ENCODE results near the gene KICS2. TPM values are rescaled to one million over a fixed set of nuclear protein-coding genes. Genes with fewer than 3 reads are reported as not detected.
"Not testable (repeated sequence)": the region's sequence is repeated elsewhere in the genome, so short reads cannot be mapped to it uniquely, and the experiment has no call there.

KICS2 gene
- total RNA-seq, 2 experiments from 2014 or later, result 12.4 to 14.1 TPM

GRCh38 chr12:64240781-64241180, 18.7 kb upstream of the KICS2 start:
- intact Hi-C loops (cut with micrococcal nuclease), result no loop called here
- Mint-ChIP-seq H3K9me3 (no peaks in the 10 kb centered on the region), H3K4me1 (ENCODE audit: low read depth) (no peaks in the 10 kb centered on the region), H3K4me3 (no peak overlapping the region), H3K36me3 (no peaks in the 10 kb centered on the region), H3K27me3 (no peaks in the 10 kb centered on the region), H3K27ac (no peak overlapping the region)
- DNase-seq, result no peak
- ChIA-PET CTCF (interaction anchor here (0.6 to 0.9 kb wide), 2 partner anchors 16 to 445 kb away, joined by 3 read pairs; no protein-coding TSS in a partner anchor), POLR2A (no interaction called here)

DNA sequence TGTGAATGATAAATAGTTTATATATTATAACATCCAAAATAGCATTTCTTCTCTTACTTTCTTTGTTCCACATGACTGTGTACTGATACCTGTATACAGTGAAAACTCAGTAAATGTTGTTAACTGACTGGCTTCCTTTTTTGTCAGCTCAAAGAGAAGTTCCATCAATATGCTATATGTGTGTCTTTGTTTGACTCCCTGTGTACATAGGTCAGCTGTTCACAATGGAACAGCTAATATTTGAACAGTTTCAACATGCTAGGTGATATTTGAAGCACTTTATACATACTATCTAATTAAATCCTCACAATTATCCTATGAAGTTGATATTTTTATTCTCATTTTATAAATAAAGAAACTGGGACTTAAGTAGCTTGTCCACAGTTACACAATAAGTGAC, 15.3 kb upstream of the KICS2 start:
- Mint-ChIP-seq H3K27ac (no peak overlapping the region), H3K36me3 (no peaks in the 10 kb centered on the region), H3K27me3 (peaks cover 4% of the 10 kb centered on the region), H3K9me3 (no peaks in the 10 kb centered on the region), H3K4me1 (ENCODE audit: low read depth) (no peaks in the 10 kb centered on the region), H3K4me3 (no peak overlapping the region)
- no peak for DNase-seq
- intact Hi-C loops (cut with micrococcal nuclease), result no loop called here
- ChIA-PET CTCF (interaction anchor here (0.8 to 1.0 kb wide), 2 partner anchors 8 to 19 kb away, joined by 3 to 4 read pairs; no protein-coding TSS in a partner anchor), POLR2A (no interaction called here)

GRCh38 chr12:64236549-64236948, 14.5 kb upstream of the KICS2 start:
- CTCF ChIA-PET, result interaction anchor here (1.0 kb wide), 1 partner anchor 9 kb away, joined by 3 read pairs; no protein-coding TSS in a partner anchor
- Mint-ChIP-seq H3K4me1 (ENCODE audit: low read depth) (no peaks in the 10 kb centered on the region), H3K9me3 (no peaks in the 10 kb centered on the region), H3K27me3 (peaks cover 6% of the 10 kb centered on the region), H3K27ac (no peak overlapping the region), H3K4me3 (no peak overlapping the region), H3K36me3 (no peaks in the 10 kb centered on the region)
- DNase-seq, result no peak
- intact Hi-C loops (cut with micrococcal nuclease), result no loop called here
- POLR2A ChIA-PET, result no interaction called here

GRCh38 chr12:64232196-64232595, 10.1 kb upstream of the KICS2 start:
- H3K36me3 Mint-ChIP-seq, result no peaks in the 10 kb centered on the region
- no peak for DNase-seq
- H3K4me1 Mint-ChIP-seq (ENCODE audit: low read depth), result no peaks in the 10 kb centered on the region
- POLR2A ChIA-PET, result no interaction called here
- no peak overlapping the region for H3K4me3 Mint-ChIP-seq
- H3K27me3 Mint-ChIP-seq, result peaks cover 6% of the 10 kb centered on the region
- CTCF ChIA-PET, result no interaction called here
- intact Hi-C loops (cut with micrococcal nuclease), result no loop called here
- no peak overlapping the region for H3K27ac Mint-ChIP-seq
- H3K9me3 Mint-ChIP-seq, result no peaks in the 10 kb centered on the region

DNA sequence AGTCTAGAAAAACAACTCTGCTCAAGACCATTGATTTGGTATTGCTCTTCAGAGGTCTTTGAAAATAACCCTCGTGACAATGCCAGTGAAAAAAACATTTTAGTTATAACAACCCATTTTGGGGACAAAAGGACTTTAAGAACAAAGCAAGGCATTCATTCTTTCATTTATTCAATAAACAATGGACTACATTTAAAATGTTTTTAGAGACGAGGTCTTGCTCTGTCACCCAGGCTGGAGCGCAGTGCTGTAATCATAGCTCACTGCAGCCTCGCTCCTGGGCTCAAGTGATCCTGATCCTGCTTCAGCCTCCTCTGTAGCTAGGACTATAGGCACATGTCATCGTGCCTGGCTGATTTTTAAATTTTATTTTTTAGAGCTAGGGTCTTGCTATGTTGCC, 7.7 kb upstream of the KICS2 start:
- peaks cover 8% of the 10 kb centered on the region for H3K27me3 Mint-ChIP-seq

GRCh38 chr12:64229240-64229639, 7.1 kb upstream of the KICS2 start:
- ChIA-PET CTCF (no interaction called here), POLR2A (no interaction called here)
- Mint-ChIP-seq H3K4me3 (no peak overlapping the region), H3K36me3 (no peaks in the 10 kb centered on the region), H3K27ac (no peak overlapping the region), H3K9me3 (no peaks in the 10 kb centered on the region), H3K27me3 (peaks cover 6% of the 10 kb centered on the region), H3K4me1 (ENCODE audit: low read depth) (no peaks in the 10 kb centered on the region)
- intact Hi-C loops (cut with micrococcal nuclease), result no loop called here
- DNase-seq, result no peak

More for the DNA sequence above, 7.7 kb upstream of the KICS2 start:
- H3K9me3 Mint-ChIP-seq, result no peaks in the 10 kb centered on the region
- intact Hi-C loops (cut with micrococcal nuclease), result no loop called here
- no peak for DNase-seq
- no peak overlapping the region for H3K27ac Mint-ChIP-seq
- H3K4me3 Mint-ChIP-seq, result no peak overlapping the region
- ChIA-PET CTCF (no interaction called here), POLR2A (no interaction called here)
- no peaks in the 10 kb centered on the region for H3K4me1 Mint-ChIP-seq (ENCODE audit: low read depth)
- no peaks in the 10 kb centered on the region for H3K36me3 Mint-ChIP-seq

DNA sequence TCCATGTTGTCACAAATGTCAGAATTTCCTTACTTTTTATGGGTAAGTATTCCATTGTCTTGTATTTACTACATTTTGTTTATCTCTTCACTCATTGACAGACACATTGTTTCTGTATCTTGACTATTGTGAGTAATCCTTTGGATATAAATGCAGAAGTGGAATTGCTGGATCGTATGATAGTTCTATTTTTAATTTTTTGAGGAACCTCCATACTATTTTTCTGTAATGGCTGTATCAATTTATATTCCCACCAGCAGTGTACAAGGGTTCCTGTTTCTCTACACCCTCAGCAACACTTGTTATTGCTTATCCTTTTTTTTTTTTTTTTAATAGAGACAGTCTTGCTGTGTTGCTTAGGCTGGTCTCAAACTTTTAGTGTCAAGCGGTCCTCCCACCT, 3.5 kb upstream of the KICS2 start:
- DNase-seq, result no peak
- Mint-ChIP-seq H3K36me3 (no peaks in the 10 kb centered on the region), H3K27ac (no peak overlapping the region), H3K4me3 (no peak overlapping the region), H3K27me3 (peaks cover 2% of the 10 kb centered on the region), H3K4me1 (ENCODE audit: low read depth) (peaks cover 7% of the 10 kb centered on the region), H3K9me3 (no peaks in the 10 kb centered on the region)
- ChIA-PET POLR2A (no interaction called here), CTCF (no interaction called here)
- intact Hi-C loops (cut with micrococcal nuclease), result no loop called here

DNA sequence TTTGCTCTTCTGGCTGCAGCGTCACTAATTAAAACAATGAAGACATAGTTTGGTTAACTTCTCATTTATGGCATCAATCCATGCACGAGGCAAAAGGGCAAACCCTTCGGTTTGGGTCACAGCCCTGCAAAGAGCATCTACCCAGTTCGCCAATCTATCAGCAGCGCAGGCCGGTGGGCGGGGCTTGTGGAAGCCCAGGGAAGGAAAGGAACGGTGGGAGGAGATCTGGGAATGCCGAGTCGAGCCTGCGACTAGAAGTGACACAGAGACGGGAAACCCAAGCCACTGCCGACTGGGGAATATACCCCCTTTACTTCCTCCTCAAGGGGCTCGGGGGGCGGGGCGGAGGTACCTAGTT, 466 bp downstream of the KICS2 start:
- ChIA-PET POLR2A (interaction anchor here (1.2 kb wide), 1 partner anchor 447 kb away, joined by 4 read pairs; no protein-coding TSS in a partner anchor), CTCF (interaction anchor here (1.0 kb wide), 1 partner anchor 377 kb away, joined by 6 read pairs; the partner anchor contains the start of gene SRGAP1)
- no peaks in the 10 kb centered on the region for H3K9me3 Mint-ChIP-seq

DNA sequence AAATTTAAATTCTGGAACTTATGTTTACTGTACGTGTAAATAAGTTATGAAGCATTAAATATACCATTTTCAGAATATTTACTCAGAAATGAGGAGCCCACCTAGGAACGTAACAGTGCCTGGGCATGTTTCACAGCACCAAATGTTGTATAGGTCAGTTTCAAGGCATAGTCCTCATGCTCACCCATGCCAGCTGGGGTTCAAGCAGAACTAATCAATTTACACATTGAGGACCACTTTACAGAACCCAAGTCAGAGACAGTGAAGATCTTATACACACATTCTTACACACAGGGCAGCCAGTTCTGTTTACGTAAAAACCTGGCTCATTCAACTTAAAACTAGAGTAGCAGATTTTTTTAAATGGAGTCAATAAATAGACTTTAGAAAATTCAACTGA, 2.0 kb downstream of the KICS2 start:
- H3K9me3 Mint-ChIP-seq, result no peaks in the 10 kb centered on the region
- DNase-seq, result no peak
- H3K27me3 Mint-ChIP-seq, result no peaks in the 10 kb centered on the region
- H3K4me3 Mint-ChIP-seq, result no peak overlapping the region
- H3K36me3 Mint-ChIP-seq, result no peaks in the 10 kb centered on the region
- ChIA-PET POLR2A (no interaction called here), CTCF (no interaction called here)
- intact Hi-C loops (cut with micrococcal nuclease), result loop anchor here (5.0 kb wide), 2 partner anchors 438 to 1958 kb away; partner anchors contain the start of gene USP15
- H3K4me1 Mint-ChIP-seq (ENCODE audit: low read depth), result peaks cover 20% of the 10 kb centered on the region
- no peak overlapping the region for H3K27ac Mint-ChIP-seq

More for the DNA sequence above, 466 bp downstream of the KICS2 start:
- Mint-ChIP-seq H3K36me3 (no peaks in the 10 kb centered on the region), H3K27me3 (peaks cover under 1% of the 10 kb centered on the region), H3K4me1 (ENCODE audit: low read depth) (peaks cover 20% of the 10 kb centered on the region), H3K27ac (peak overlapping the region; percentile 84), H3K4me3 (peak overlapping the region; percentile 83)
- peak; percentile 68 for DNase-seq
- intact Hi-C loops (cut with micrococcal nuclease), result loop anchor here (1.0 to 5.0 kb wide), 5 partner anchors 183 to 1959 kb away; partner anchors contain the start of genes SRGAP1, TBK1, USP15 and XPOT

DNA sequence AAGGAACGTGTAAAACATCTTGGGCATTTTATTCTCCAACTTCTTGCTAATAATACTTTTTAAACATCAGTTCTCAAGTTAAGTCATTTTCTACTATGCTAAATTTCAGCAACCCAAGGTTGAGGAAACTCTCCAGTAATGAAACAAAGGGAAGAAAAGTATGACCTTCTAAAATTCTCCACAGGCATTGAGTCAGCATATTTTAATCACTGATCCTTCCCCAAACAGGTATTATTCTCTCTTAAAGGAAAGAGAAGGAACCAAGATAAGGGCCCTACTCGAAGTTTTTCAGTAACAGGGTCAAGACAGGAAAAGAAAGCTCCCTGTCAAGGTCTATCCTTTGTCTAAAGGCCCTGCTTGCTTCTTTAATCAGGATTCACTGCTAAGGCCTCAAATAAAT, 3.0 kb downstream of the KICS2 start:
- Mint-ChIP-seq H3K36me3 (peaks cover 1% of the 10 kb centered on the region), H3K9me3 (no peaks in the 10 kb centered on the region), H3K27me3 (no peaks in the 10 kb centered on the region), H3K4me3 (peak overlapping the region; percentile 20), H3K4me1 (ENCODE audit: low read depth) (peaks cover 20% of the 10 kb centered on the region), H3K27ac (peak overlapping the region; percentile 53)
- POLR2A ChIA-PET, result no interaction called here
- CTCF ChIA-PET, result no interaction called here
- no peak for DNase-seq
- intact Hi-C loops (cut with micrococcal nuclease), result no loop called here

DNA sequence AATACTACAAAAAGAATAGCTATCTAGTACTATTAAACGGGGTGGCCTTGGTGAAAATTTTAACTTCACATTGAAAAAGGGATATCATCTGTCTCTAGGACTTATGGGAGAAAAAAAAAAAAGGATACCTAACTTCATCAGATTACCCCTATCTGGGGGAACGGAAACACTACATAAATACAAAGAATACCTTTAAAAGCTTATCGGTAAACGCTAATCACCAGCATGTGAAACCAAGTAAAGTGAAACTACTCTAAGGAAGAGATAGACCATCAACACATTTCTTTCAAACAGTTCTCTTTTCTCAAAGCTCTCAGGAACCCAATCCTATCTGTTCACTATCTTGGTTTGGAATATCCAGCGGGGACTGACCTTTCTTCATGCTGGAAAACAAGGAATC, 3.5 kb downstream of the KICS2 start:
- Mint-ChIP-seq H3K4me3 (peak overlapping the region; percentile 27), H3K27ac (no peak overlapping the region), H3K27me3 (no peaks in the 10 kb centered on the region), H3K9me3 (no peaks in the 10 kb centered on the region), H3K4me1 (ENCODE audit: low read depth) (peaks cover 20% of the 10 kb centered on the region), H3K36me3 (peaks cover 7% of the 10 kb centered on the region)
- intact Hi-C loops (cut with micrococcal nuclease), result no loop called here
- CTCF ChIA-PET, result interaction anchor here (0.7 to 0.8 kb wide), 5 partner anchors 38 to 381 kb away, joined by 3 to 4 read pairs (median 3); no protein-coding TSS in a partner anchor
- POLR2A ChIA-PET, result no interaction called here
- no peak for DNase-seq

DNA sequence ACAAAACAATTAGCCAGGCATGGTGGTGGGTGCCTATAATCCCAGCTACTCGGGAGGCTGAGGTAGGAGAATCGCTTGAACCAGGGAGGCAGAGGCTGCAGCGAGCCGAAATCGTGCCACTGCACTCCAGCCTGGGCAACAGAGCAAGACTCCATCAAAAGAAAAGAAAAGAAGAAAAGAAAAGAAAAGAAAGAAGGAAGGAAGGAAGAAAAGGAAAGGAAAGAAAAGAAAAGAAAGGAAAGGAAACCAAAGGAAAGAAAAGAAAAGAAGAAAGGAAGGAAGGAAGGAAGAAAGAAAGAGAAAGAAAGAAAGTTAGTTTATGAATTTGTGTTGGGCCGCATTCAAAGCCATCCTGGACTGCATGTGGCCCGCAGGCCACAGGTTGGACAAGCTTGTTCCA, 4.5 kb downstream of the KICS2 start:
- DNase-seq; H3K4me3 Mint-ChIP-seq; H3K27ac Mint-ChIP-seq; H3K27me3 Mint-ChIP-seq; CTCF ChIA-PET; intact Hi-C loops (cut with micrococcal nuclease); H3K9me3 Mint-ChIP-seq; POLR2A ChIA-PET: not testable (repeated sequence)
- peaks cover 10% of the 10 kb centered on the region for H3K36me3 Mint-ChIP-seq
- peaks cover 20% of the 10 kb centered on the region for H3K4me1 Mint-ChIP-seq (ENCODE audit: low read depth)

- Mint-ChIP-seq H3K36me3 (peaks cover 19% of the 10 kb centered on the region), H3K9me3 (no peaks in the 10 kb centered on the region), H3K27ac (no peak overlapping the region), H3K4me1 (ENCODE audit: low read depth) (peaks cover 18% of the 10 kb centered on the region), H3K4me3 (no peak overlapping the region), H3K27me3 (no peaks in the 10 kb centered on the region)
- intact Hi-C loops (cut with micrococcal nuclease), result no loop called here
- POLR2A ChIA-PET, result no interaction called here
- CTCF ChIA-PET, result no interaction called here
- no peak for DNase-seq
Measured at GRCh38 chr12:64216239-64216638, 5.9 kb downstream of the KICS2 start.
